Measurements from ENCODE around the gene MFSD2B. TPM values are rescaled to one million over a fixed set of nuclear protein-coding genes. Genes with fewer than 3 reads are reported as not detected.
A peak's percentile ranks its signal among the peaks of the same experiment; 100 is the strongest.

MFSD2B gene
- total and polyA plus RNA-seq, 11 donors = 0.01 to 0.19 (median 0.09) TPM; not detected in 8

GRCh38 chr2:24016376-24016761 lies 6.5 kb downstream of the MFSD2B start:
- no peak for DNase-seq
- Histone ChIP-seq H3K4me3 (no peak overlapping the region), H3K9me3 (no peaks in the 10 kb centered on the region), H3K27me3 (peaks cover 0 to 1% (median 0%) of the 10 kb centered on the region in 9 donors), H3K27ac (no peak overlapping the region), H3K4me1 (no peaks in the 10 kb centered on the region), H3K36me3 (no peaks in the 10 kb centered on the region)
- intact Hi-C loops (cut with DNase I) = no loop called here
- peak in 2 of 4 donors; percentile 20 to 38 for ATAC-seq
- 70 to 88% (median 81%) methylated on average over 8 to 9 of the region's 9 CpGs for WGBS, 4 donors
- TF ChIP-seq CTCF (IDR thresholded peaks at IDR 0.05) (no peak), POLR2A (IDR thresholded peaks at IDR 0.05) (no peak)

- no peaks in the 10 kb centered on the region for H3K4me1 ChIP-seq
- intact Hi-C loops (cut with DNase I) = no loop called here
- DNase-seq (no peak), ATAC-seq (no peak)
- no peaks in the 10 kb centered on the region for H3K36me3 ChIP-seq
- no peak for TF ChIP-seq POLR2A (IDR thresholded peaks at IDR 0.05)
- TF ChIP-seq CTCF (IDR thresholded peaks at IDR 0.05) = no peak
- 92 to 95% (median 93%) methylated on average over 9 to 35 of the region's 35 CpGs for WGBS, 4 donors
- H3K27me3 ChIP-seq = no peaks in the 10 kb centered on the region
- no peaks in the 10 kb centered on the region for H3K9me3 ChIP-seq
- no peak overlapping the region for H3K27ac ChIP-seq
- no peak overlapping the region for H3K4me3 ChIP-seq
Observed at GRCh38 chr2:24016853-24017703, 7.2 kb downstream of the MFSD2B start.

GRCh38 chr2:24017711-24018110 lies 7.8 kb downstream of the MFSD2B start:
- Histone ChIP-seq H3K9me3 (no peaks in the 10 kb centered on the region), H3K4me3 (no peak overlapping the region), H3K36me3 (peaks cover 0 to 3% (median 0%) of the 10 kb centered on the region in 9 donors), H3K4me1 (no peaks in the 10 kb centered on the region), H3K27ac (no peak overlapping the region), H3K27me3 (no peaks in the 10 kb centered on the region)
- whole genome bisulfite sequencing, 4 donors = 76 to 88% (median 87%) methylated on average over 5 to 8 of the region's 8 CpGs
- no peak for TF ChIP-seq POLR2A (IDR thresholded peaks at IDR 0.05)
- no peak for TF ChIP-seq CTCF (IDR thresholded peaks at IDR 0.05)
- DNase-seq = no peak
- ATAC-seq = no peak
- intact Hi-C loops (cut with DNase I) = no loop called here

- no peaks in the 10 kb centered on the region for H3K4me1 ChIP-seq
- DNase-seq (no peak), ATAC-seq (no peak)
- no peak overlapping the region for H3K4me3 ChIP-seq
- H3K36me3 ChIP-seq = peaks cover 0 to 8% (median 0%) of the 10 kb centered on the region in 9 donors
- H3K27me3 ChIP-seq = no peaks in the 10 kb centered on the region
- H3K27ac ChIP-seq = no peak overlapping the region
- WGBS, 4 donors = 85 to 91% (median 87%) methylated on average over 9 of the region's 9 CpGs
- TF ChIP-seq POLR2A (IDR thresholded peaks at IDR 0.05) (no peak), CTCF (IDR thresholded peaks at IDR 0.05) (no peak)
- intact Hi-C loops (cut with DNase I) = no loop called here
- no peaks in the 10 kb centered on the region for H3K9me3 ChIP-seq
Observed at GRCh38 chr2:24018241-24018640, 8.4 kb downstream of the MFSD2B start.

Measured in heart left ventricle (tissue), 16 donors.